ENCODE data around the gene WDFY3. TPM values are rescaled to one million over a fixed set of nuclear protein-coding genes. Genes with fewer than 3 reads are reported as not detected.

Gene WDFY3
- total RNA-seq, 1 donor from 2014 or later = 89.5 TPM

GRCh38 chr4:84913176-84913575, 53.3 kb downstream of the WDFY3 start:
- no peak overlapping the region for H3K4me3 Mint-ChIP-seq (ENCODE audit: unreplicated experiment)
- H3K4me1 Mint-ChIP-seq (ENCODE audit: low read depth, unreplicated experiment) = peaks cover 15% of the 10 kb centered on the region
- no peak for DNase-seq (ENCODE audit: low read depth)
- H3K4me2 ChIP-seq (ENCODE audit: low read length) = no peak overlapping the region
- H2AFZ ChIP-seq (ENCODE audit: low read depth, low read length) = no peak overlapping the region
- H3K9me3 ChIP-seq (ENCODE audit: insufficient read depth, low read depth, low read length) = no peaks in the 10 kb centered on the region
- H3K9me3 Mint-ChIP-seq (ENCODE audit: unreplicated experiment) = peaks cover 3% of the 10 kb centered on the region
- no peak for FAIRE-seq
- H3K4me3 ChIP-seq (ENCODE audit: insufficient read depth, low read depth, low read length) = no peak overlapping the region
- H3K27me3 Mint-ChIP-seq (ENCODE audit: low read depth, unreplicated experiment) = no peaks in the 10 kb centered on the region
- no peak overlapping the region for H3K27ac Mint-ChIP-seq (ENCODE audit: unreplicated experiment)
- H3K4me1 ChIP-seq (ENCODE audit: insufficient read depth, low read length) = no peaks in the 10 kb centered on the region
- H3K36me3 Mint-ChIP-seq (ENCODE audit: low read depth, unreplicated experiment) = peaks cover 4% of the 10 kb centered on the region
- TF ChIP-seq CTCF (IDR thresholded peaks at IDR 0.05; ENCODE audit: insufficient read depth, low read depth, low read length) (no peak), EZH2 (IDR thresholded peaks at IDR 0.05; ENCODE audit: insufficient read depth, low read length) (no peak)
- no peak overlapping the region for H3K9ac ChIP-seq (ENCODE audit: low read length)
- no peaks in the 10 kb centered on the region for H3K36me3 ChIP-seq (ENCODE audit: insufficient read depth, low read length)
- no peaks in the 10 kb centered on the region for H3K27me3 ChIP-seq (ENCODE audit: insufficient read depth, low read length)
- no peak overlapping the region for H3K27ac ChIP-seq (ENCODE audit: low read depth, low read length)
- peaks cover 16% of the 10 kb centered on the region for H4K20me1 ChIP-seq (ENCODE audit: insufficient read depth, low read length)
- H3K79me2 ChIP-seq (ENCODE audit: insufficient read depth, low read length) = peaks cover 60% of the 10 kb centered on the region

- no peak overlapping the region for H3K27ac Mint-ChIP-seq (ENCODE audit: unreplicated experiment)
- H3K27me3 ChIP-seq (ENCODE audit: insufficient read depth, low read length) = no peaks in the 10 kb centered on the region
Measured at GRCh38 chr4:84912741-84913140, 53.7 kb downstream of the WDFY3 start.

More at GRCh38 chr4:84912741-84913140, 53.7 kb downstream of the WDFY3 start:
- Mint-ChIP-seq H3K36me3 (ENCODE audit: low read depth, unreplicated experiment) (peaks cover 4% of the 10 kb centered on the region), H3K4me1 (ENCODE audit: low read depth, unreplicated experiment) (peaks cover 15% of the 10 kb centered on the region), H3K4me3 (ENCODE audit: unreplicated experiment) (no peak overlapping the region), H3K27me3 (ENCODE audit: low read depth, unreplicated experiment) (no peaks in the 10 kb centered on the region), H3K9me3 (ENCODE audit: unreplicated experiment) (peaks cover 3% of the 10 kb centered on the region)
- Histone ChIP-seq H3K27ac (ENCODE audit: low read depth, low read length) (no peak overlapping the region), H3K36me3 (ENCODE audit: insufficient read depth, low read length) (no peaks in the 10 kb centered on the region), H3K4me3 (ENCODE audit: insufficient read depth, low read depth, low read length) (no peak overlapping the region), H3K9ac (ENCODE audit: low read length) (no peak overlapping the region), H3K4me2 (ENCODE audit: low read length) (no peak overlapping the region), H3K4me1 (ENCODE audit: insufficient read depth, low read length) (no peaks in the 10 kb centered on the region), H4K20me1 (ENCODE audit: insufficient read depth, low read length) (peaks cover 20% of the 10 kb centered on the region), H2AFZ (ENCODE audit: low read depth, low read length) (no peak overlapping the region), H3K9me3 (ENCODE audit: insufficient read depth, low read depth, low read length) (no peaks in the 10 kb centered on the region), H3K79me2 (ENCODE audit: insufficient read depth, low read length) (peaks cover 60% of the 10 kb centered on the region)
- DNase-seq (ENCODE audit: low read depth) (no peak), FAIRE-seq (no peak)
- no peak for TF ChIP-seq EZH2 (IDR thresholded peaks at IDR 0.05; ENCODE audit: insufficient read depth, low read length)
- no peak for TF ChIP-seq CTCF (IDR thresholded peaks at IDR 0.05; ENCODE audit: insufficient read depth, low read depth, low read length)
